NT2/D1 (cell line): ENCODE data around the gene PGK2.
"Not testable (repeated sequence)": the region's sequence is repeated elsewhere in the genome, so short reads cannot be mapped to it uniquely, and the experiment has no call there.

Source experiments
- DNase-seq: peaks from one replicate; pipeline ENCODE4 v3.0.0-alpha.2; 2011; ENCODE audit warnings: low read depth, low spot score
- H3K27me3 ChIP-seq: 2 replicates; pipeline ENCODE4 v1.6.0; 2011; ENCODE audit warnings: mild to moderate bottlenecking; ENCODE audit not compliant: insufficient read length, insufficient read depth
- H3K36me3 ChIP-seq: 2 replicates; pipeline ENCODE4 v1.6.1; 2011; ENCODE audit warnings: mild to moderate bottlenecking, low read length, mixed read lengths; ENCODE audit not compliant: insufficient read depth, insufficient read length
- H3K4me1 ChIP-seq: 2 replicates; pipeline ENCODE4 v1.5.1; 2011; ENCODE audit not compliant: insufficient read depth, insufficient read length
- H3K4me3 ChIP-seq: 2 replicates; pipeline ENCODE4 v1.5.1; 2011; ENCODE audit warnings: low read depth; ENCODE audit not compliant: insufficient read length
- H3K9ac ChIP-seq: 2 replicates; pipeline ENCODE4 v1.6.0; 2011; ENCODE audit warnings: low read depth; ENCODE audit not compliant: insufficient read length
- H3K9me3 ChIP-seq: 2 replicates; pipeline ENCODE4 v1.5.1; 2011; ENCODE audit warnings: mild to moderate bottlenecking, low read length; ENCODE audit not compliant: insufficient read depth
- SUZ12 ChIP-seq: IDR thresholded peaks from 2 replicates; pipeline ENCODE4 v1.6.1; 2011; ENCODE audit not compliant: insufficient read length, insufficient read depth; ENCODE audit errors: extremely low read depth
- YY1 ChIP-seq: IDR thresholded peaks from 2 replicates; pipeline ENCODE4 v1.6.1; 2011; ENCODE audit not compliant: insufficient read length, insufficient read depth
- ZNF274 ChIP-seq: IDR thresholded peaks from 2 replicates; pipeline ENCODE4 v1.6.1; 2011; ENCODE audit warnings: mild to moderate bottlenecking, low read depth, low read length

The PGK2 gene

GRCh38 chr6:49805246-49805645 lies 18.2 kb upstream of the PGK2 start:
- Histone ChIP-seq H3K4me1 (no peaks in the 10 kb centered on the region), H3K9me3 (no peaks in the 10 kb centered on the region), H3K27me3 (no peaks in the 10 kb centered on the region), H3K9ac (no peak overlapping the region), H3K36me3 (no peaks in the 10 kb centered on the region), H3K4me3 (no peak overlapping the region)
- TF ChIP-seq YY1 (no peak), ZNF274 (no peak), SUZ12 (no peak)
- no peak for DNase-seq

- Histone ChIP-seq H3K4me1 (no peaks in the 10 kb centered on the region), H3K9me3 (no peaks in the 10 kb centered on the region), H3K4me3 (no peak overlapping the region), H3K27me3 (no peaks in the 10 kb centered on the region), H3K36me3 (no peaks in the 10 kb centered on the region), H3K9ac (no peak overlapping the region)
- TF ChIP-seq SUZ12 = no peak
- no peak for TF ChIP-seq YY1
- TF ChIP-seq ZNF274 = no peak
- no peak for DNase-seq
Measured at GRCh38 chr6:49801525-49801924, 14.4 kb upstream of the PGK2 start.

- no peak overlapping the region for H3K9ac ChIP-seq
- no peak for DNase-seq
- H3K27me3 ChIP-seq = no peaks in the 10 kb centered on the region
- H3K4me1 ChIP-seq = no peaks in the 10 kb centered on the region
- TF ChIP-seq YY1 = no peak
- no peak for TF ChIP-seq SUZ12
- no peak for TF ChIP-seq ZNF274
- H3K4me3 ChIP-seq = no peak overlapping the region
- H3K9me3 ChIP-seq = no peaks in the 10 kb centered on the region
- no peaks in the 10 kb centered on the region for H3K36me3 ChIP-seq
Measured at GRCh38 chr6:49799090-49799489, 12.0 kb upstream of the PGK2 start.

- peak overlapping the region; percentile 47 for H3K4me3 ChIP-seq
- not testable (repeated sequence) for H3K9me3 ChIP-seq, DNase-seq, H3K36me3 ChIP-seq, H3K9ac ChIP-seq, H3K27me3 ChIP-seq, H3K4me1 ChIP-seq
Measured at GRCh38 chr6:49796842-49797455, 9.9 kb upstream of the PGK2 start.

- no peak for DNase-seq
- Histone ChIP-seq H3K9me3 (no peaks in the 10 kb centered on the region), H3K4me3 (no peak overlapping the region), H3K36me3 (no peaks in the 10 kb centered on the region), H3K27me3 (no peaks in the 10 kb centered on the region), H3K9ac (no peak overlapping the region), H3K4me1 (no peaks in the 10 kb centered on the region)
- TF ChIP-seq YY1 (no peak), SUZ12 (no peak), ZNF274 (no peak)
Measured at GRCh38 chr6:49790341-49790740, 3.3 kb upstream of the PGK2 start.

- Histone ChIP-seq H3K27me3 (no peaks in the 10 kb centered on the region), H3K9me3 (no peaks in the 10 kb centered on the region), H3K4me3 (no peak overlapping the region), H3K36me3 (no peaks in the 10 kb centered on the region), H3K4me1 (no peaks in the 10 kb centered on the region), H3K9ac (no peak overlapping the region)
- no peak for TF ChIP-seq ZNF274
- TF ChIP-seq YY1 = no peak
- no peak for TF ChIP-seq SUZ12
- DNase-seq = no peak
Measured at GRCh38 chr6:49784272-49784671, 2.8 kb downstream of the PGK2 start.

- H3K36me3 ChIP-seq = no peaks in the 10 kb centered on the region
- H3K4me1 ChIP-seq = no peaks in the 10 kb centered on the region
- TF ChIP-seq ZNF274 = no peak
- TF ChIP-seq YY1 = no peak
- no peak for TF ChIP-seq SUZ12
- H3K9ac ChIP-seq = no peak overlapping the region
- H3K4me3 ChIP-seq = no peak overlapping the region
- no peaks in the 10 kb centered on the region for H3K27me3 ChIP-seq
- no peak for DNase-seq
- H3K9me3 ChIP-seq = no peaks in the 10 kb centered on the region
Measured at GRCh38 chr6:49782725-49783124, 4.4 kb downstream of the PGK2 start.

GRCh38 chr6:49782293-49782692 lies 4.8 kb downstream of the PGK2 start:
- no peak overlapping the region for H3K9ac ChIP-seq
- H3K27me3 ChIP-seq = no peaks in the 10 kb centered on the region
- no peaks in the 10 kb centered on the region for H3K4me1 ChIP-seq
- H3K4me3 ChIP-seq = no peak overlapping the region
- no peaks in the 10 kb centered on the region for H3K36me3 ChIP-seq
- no peaks in the 10 kb centered on the region for H3K9me3 ChIP-seq
- DNase-seq = no peak
- no peak for TF ChIP-seq YY1
- no peak for TF ChIP-seq ZNF274
- no peak for TF ChIP-seq SUZ12
